ENCODE results near the gene SLC39A12.
"Not testable (repeated sequence)": the region's sequence is repeated elsewhere in the genome, so short reads cannot be mapped to it uniquely, and the experiment has no call there.

- TF ChIP-seq CTCF (conservative IDR thresholded peaks at IDR 0.05; ENCODE audit: low read length); EZH2phosphoT487 (IDR thresholded peaks at IDR 0.05; ENCODE audit: borderline replicate concordance): not testable (repeated sequence)
Measured at GRCh38 chr10:17950269-17950668, 1.4 kb upstream of the SLC39A12 start.
